Measurements from ENCODE around the gene EIF3L.
A peak's percentile ranks its signal among the peaks of the same experiment; 100 is the strongest.

EIF3L gene

GRCh38 chr22:37855462-37855861, 6.2 kb downstream of the EIF3L start:
- no peak for DNase-seq

- DNase-seq: no peak
Observed at GRCh38 chr22:37860796-37861421, 11.7 kb downstream of the EIF3L start.

DNA sequence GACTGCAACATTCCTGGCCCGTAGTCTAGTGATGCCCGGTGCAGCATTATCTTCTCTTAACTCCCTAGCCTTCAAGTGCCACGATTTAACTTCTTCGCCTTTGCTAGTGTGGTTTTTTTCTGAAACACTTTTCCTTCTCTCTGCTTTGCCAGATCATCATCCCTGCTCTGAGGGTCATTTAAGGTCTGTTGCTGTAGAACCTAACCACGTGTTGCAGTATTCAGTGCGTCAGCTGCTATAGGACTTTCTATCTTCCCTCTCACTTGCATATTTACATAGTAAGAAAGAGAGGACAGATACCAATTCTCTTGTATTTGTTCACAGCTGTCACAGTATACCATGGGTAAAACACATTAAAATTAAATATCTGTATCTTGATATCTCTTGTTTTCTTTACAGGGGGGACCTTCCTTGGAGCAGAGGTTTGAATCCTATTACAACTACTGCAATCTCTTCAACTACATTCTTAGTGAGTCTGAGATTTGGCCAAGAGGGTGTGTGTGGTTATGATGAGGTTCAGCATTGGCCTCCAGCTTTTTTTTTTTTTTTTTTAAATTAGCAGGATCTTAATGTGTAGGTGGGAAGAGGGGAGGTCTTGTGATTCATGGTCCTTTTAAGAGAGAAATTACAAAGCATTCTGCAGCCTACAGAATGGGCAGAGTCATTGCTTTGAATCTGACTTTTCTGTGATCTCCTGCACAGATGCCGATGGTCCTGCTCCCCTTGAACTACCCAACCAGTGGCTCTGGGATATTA, 13.5 kb downstream of the EIF3L start:
- no peak for DNase-seq

DNA sequence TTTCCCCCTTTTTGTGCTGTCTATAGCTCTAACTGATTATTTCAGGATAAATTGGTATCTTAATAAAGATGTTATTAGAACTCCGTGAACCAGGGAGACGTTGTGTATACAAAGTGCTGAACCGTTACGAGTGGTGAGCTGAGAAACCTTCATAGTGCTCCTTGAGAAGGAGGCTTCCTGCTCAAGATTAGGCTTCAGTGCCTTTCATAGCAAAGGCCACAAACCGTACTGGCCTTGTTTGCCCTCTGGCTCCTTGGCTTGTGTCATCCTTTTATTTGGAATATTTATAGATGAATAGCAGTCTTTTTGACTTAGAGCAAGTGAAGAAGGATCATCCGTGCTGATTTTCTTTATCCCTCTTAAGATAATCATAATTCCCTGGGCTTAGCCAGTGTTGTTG, 16.3 kb downstream of the EIF3L start:
- no peak for DNase-seq

- DNase-seq: no peak
Observed at GRCh38 chr22:37870273-37870672, 21.1 kb downstream of the EIF3L start.

DNA sequence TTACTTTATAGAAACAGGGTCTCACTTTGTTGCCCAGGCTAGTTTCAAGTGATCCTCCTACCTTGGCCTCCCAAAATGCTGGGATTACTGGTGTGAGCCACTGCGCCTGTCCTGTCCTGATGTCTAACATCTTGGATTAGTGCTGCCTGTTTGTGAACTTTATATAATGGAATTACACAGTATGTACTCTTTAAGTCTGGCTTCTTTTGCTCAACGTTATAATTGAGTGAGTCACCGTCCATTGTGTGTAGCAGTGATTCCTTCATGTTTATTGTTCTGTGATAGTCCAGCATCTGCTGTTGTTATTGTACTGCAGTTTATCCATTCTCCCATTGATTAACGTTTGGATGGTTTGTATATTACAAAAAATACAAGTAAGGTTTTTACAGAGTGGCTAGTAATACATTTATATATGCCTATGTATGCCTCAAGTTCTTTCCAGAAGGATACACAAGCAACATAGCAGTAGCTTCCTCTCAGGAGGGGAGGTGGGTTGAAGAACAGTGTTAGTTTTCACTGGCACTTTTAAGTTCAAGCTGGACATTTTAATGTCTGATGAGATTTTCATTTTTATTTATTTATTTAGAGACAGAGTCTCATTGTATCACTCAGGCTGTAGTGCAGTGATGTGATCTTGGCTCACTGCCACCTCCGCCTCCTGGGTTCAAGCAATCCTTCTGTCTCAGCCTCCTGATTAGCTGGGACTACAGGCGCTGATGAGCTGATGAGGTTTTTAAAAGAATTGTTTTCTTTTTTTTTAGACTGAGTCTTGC, 31.6 kb downstream of the EIF3L start:
- no peak for DNase-seq

GRCh38 chr22:37884420-37884819, 35.2 kb downstream of the EIF3L start:
- no peak for DNase-seq

- peak; percentile 11 for DNase-seq
Observed at GRCh38 chr22:37887584-37888378, 38.6 kb downstream of the EIF3L start.

GRCh38 chr22:37891926-37892325, 42.7 kb downstream of the EIF3L start:
- DNase-seq: no peak

DNA sequence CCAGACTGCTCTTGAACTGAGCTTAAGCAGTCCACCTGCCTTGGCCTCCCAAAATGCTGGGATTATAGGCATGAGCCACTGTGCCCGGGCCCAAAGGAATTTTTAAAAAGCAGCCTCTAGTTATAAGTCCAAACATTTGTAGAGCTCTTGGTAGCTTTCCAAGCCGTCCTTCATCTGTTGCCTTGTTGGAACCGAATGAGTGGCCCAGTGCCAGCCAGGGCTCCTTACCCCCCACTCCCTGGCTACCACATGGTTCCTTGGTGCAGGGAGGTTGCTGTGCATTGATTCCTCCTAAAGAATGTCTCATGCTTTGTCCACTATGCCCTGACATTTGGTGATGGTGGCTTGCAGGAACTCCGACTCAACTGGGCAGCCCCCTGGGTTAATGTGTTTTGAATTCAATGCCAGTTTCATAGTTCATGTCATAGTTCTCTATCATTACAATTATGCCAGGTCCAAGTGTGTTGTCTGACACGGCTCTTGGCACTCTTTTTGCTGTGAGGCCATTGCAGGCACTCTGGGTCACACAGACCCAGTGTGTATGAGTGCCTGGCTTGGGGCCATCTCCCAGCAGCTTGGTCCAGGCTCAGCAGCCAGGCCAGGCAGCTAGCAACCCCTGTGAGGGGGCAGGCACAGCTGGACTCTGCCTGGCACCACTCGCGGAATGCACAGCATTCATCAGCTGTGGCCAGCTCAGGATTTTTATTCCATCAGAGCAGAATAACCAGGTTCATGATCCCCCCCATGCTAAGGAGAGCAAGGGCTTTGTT, 43.5 kb downstream of the EIF3L start:
- DNase-seq: no peak

DNA sequence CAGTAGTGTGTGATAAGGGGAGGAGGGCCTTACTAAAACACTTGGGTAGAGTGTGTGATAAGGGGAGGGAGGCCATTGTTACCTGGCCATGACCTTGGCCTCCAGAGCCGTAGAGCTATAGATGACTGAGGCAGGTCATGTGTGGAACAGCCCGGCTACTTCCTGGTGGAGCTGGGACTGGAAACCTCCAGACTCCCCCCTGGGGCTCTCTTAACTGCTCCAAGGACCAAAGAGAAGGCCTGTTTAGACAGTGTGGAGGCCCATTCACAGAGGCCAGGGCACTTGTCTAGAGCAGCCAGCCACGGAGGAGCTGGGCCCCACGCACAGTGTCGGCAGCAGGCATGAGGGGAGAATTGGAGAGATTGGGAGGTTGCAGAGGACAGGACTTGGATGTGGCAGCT, 44.4 kb downstream of the EIF3L start:
- DNase-seq: no peak

GRCh38 chr22:37894939-37895670, 45.9 kb downstream of the EIF3L start:
- no peak for DNase-seq

- DNase-seq: peak; percentile 58
Observed at GRCh38 chr22:37896181-37896592, 47.0 kb downstream of the EIF3L start.

DNA sequence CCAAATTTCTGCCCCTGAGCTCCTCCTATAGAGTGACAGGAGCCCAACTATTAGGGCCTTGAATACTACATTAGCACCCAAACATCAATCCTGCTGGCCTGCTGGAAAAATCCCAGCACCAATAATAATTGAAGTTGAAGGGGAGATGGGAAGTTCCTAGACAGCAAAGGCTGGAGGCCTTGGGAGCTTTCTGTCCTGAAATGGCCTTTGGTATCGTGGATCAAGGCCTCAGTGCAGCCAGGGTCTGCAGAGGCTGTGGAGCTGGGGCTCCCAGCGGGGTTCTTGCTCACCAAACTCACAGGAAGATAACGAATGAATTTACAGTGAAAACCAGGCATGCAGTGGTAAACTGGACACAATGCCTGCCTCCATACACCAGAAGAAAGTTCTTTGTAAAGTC, 47.7 kb downstream of the EIF3L start:
- no peak for DNase-seq

GRCh38 chr22:37897807-37898206, 48.6 kb downstream of the EIF3L start:
- DNase-seq: no peak

DNA sequence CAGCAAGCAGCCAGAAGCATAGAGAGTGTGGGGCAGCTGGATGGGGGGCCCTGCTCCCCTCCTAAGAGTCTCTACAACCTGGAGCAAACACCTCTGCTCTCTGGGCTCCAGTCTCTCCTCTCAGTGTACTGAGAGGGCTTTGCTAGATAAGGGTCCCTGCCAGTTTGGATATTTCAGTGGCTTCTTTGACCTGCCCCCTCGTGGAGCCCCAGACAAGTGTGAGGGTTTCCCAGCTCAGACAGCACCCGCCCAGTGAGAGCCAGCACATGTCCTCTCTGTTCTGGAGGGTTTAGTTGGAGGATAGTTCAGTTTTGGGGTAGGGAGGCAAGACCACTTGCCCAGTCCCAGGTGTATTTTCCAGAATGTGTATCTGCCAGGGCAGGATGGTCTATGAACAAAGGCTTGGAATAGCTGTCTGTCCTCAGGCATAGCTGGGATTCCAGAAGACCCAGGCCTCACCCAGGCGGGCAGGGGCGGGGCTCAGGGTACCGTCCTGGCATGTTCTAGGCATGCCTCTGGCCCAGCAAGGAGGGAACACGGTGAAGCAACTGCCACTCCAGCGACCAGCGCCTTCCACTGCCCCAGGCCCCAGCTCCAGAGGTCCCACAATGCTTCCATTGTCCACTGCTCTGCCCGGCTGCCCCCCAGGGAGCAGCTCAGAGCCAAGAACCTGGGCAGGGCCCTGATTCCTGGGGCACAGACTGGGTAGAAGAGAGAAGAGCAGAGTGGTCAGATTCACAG, 49.4 kb downstream of the EIF3L start:
- no peak for DNase-seq

- DNase-seq: no peak
Observed at GRCh38 chr22:37904572-37905533, 55.6 kb downstream of the EIF3L start.

GRCh38 chr22:37905534-37906363, 56.5 kb downstream of the EIF3L start, which contains the start of gene MICALL1:
Gene MICALL1, plus strand, starts transcription at chr22:37906297. Its CDS starts 126 bp downstream, at chr22:37906423.
- peak; percentile 71 for DNase-seq
